Measurements from ENCODE around the gene LHX1. TPM values are rescaled to one million over a fixed set of nuclear protein-coding genes. Genes with fewer than 3 reads are reported as not detected.

The LHX1 gene
- total and polyA plus RNA-seq, 2 of the 8 experiments (the other 6 are each of a cell fraction or from before 2014, with no cell fraction given), result 0.26 to 0.93 TPM

- Histone ChIP-seq H2BK20ac (ENCODE audit: low read length) (0 out of 2 replicates have a peak overlapping the region, but pooled peaks have one; percentile 25), H3K79me2 (ENCODE audit: control insufficient read depth in 1 of 2, insufficient read depth in 2 of 2, low read length in 2 of 2) (no peaks in the 10 kb centered on the region), H4K5ac (ENCODE audit: insufficient read length, low read depth, low read length) (no peak overlapping the region), H2AFZ (ENCODE audit: low read length) (no peak overlapping the region), H3K9me3 (ENCODE audit: insufficient read depth in 2 of 2, low read depth in 1 of 2, low read length in 1 of 2) (no peaks in the 10 kb centered on the region), H3K56ac (replicated peaks; ENCODE audit: insufficient read length, low read depth, low read length) (no peak overlapping the region), H3K36me3 (ENCODE audit: control insufficient read depth in 2 of 4, insufficient read depth in 4 of 4, low read length in 3 of 4) (no peaks in the 10 kb centered on the region), H2BK15ac (ENCODE audit: low read length) (0 out of 2 replicates have a peak overlapping the region, but pooled peaks have one; percentile 13), H3K14ac (ENCODE audit: insufficient read length) (no peak overlapping the region), H4K91ac (replicated peaks; ENCODE audit: insufficient read length, low read length) (no peak overlapping the region), H3K23me2 (ENCODE audit: low read depth, low read length) (peaks cover 3% of the 10 kb centered on the region; the same call in 1 of the 2 replicates), H3K27ac (ENCODE audit: low read depth, low read length) (no peak overlapping the region), H2AK5ac (ENCODE audit: low read depth, low read length) (no peak overlapping the region), H3K27me3 (replicated peaks in 1 of 4; ENCODE audit: control insufficient read depth in 3 of 4, extremely low read depth in 1 of 4, insufficient read depth in 3 of 4, low read length in 3 of 4) (no peaks in the 10 kb centered on the region), H4K8ac (ENCODE audit: extremely low read depth, insufficient read depth, low read length) (peak overlapping the region; percentile 85; the same call in 1 of the 2 replicates), H3K23ac (ENCODE audit: insufficient read length) (no peak overlapping the region), H2BK5ac (ENCODE audit: low read depth, low read length) (no peak overlapping the region), H3K4me3 (ENCODE audit: extremely low read depth in 1 of 4, insufficient read depth in 2 of 4, low read depth in 3 of 4, low read length in 4 of 4) (no peak overlapping the region), H2BK12ac (ENCODE audit: low read depth, low read length) (peak overlapping the region; percentile 2; the same call in 1 of the 2 replicates), H3K4me1 (replicated peaks in 1 of 4; ENCODE audit: control insufficient read depth in 3 of 4, insufficient read depth in 4 of 4, low read length in 3 of 4) (peaks cover 0 to 9% (median 2%) of the 10 kb centered on the region in 4 experiments; a peak in 4 of 7 replicates), H3K9ac (replicated peaks in 1 of 4; ENCODE audit: extremely low read depth in 1 of 4, low read depth in 3 of 4, low read length in 3 of 4) (no peak overlapping the region; a peak in 1 of 7 replicates), H3K18ac (ENCODE audit: extremely low read depth, low read length) (no peak overlapping the region), H3K4ac (replicated peaks; ENCODE audit: insufficient read length, low read depth, low read length) (no peak overlapping the region), H3K4me2 (ENCODE audit: insufficient read depth in 1 of 2, low read depth in 2 of 2, low read length in 2 of 2) (no peak overlapping the region), H2BK120ac (replicated peaks; ENCODE audit: low read depth, low read length) (no peak overlapping the region), H3K79me1 (ENCODE audit: low read depth, low read length) (no peaks in the 10 kb centered on the region), H4K20me1 (replicated peaks in 1 of 2; ENCODE audit: control insufficient read depth in 1 of 2, insufficient read depth in 2 of 2, low read length in 2 of 2) (no peaks in the 10 kb centered on the region)
- no peak for FAIRE-seq
- WGBS, 2 experiments (ENCODE audit: extremely low coverage in 1 of 2, insufficient coverage in 1 of 2, insufficient read length in 1 of 2, insufficient replicate concordance in 2 of 2, low coverage in 1 of 2, low lambda C conversion rate in 2 of 2, missing lambda C conversion rate in 1 of 2), result 73% methylated on average over 14 of the region's 14 CpGs; no CpG with 5 or more reads in 1 of the 2 experiments
- peak in 1 of 2 experiments; percentile 64 for DNase-seq (ENCODE audit: low read depth in 1 of 2, low spot score in 2 of 2)
- ChIA-PET POLR2A (ENCODE audit: partially characterized antibody) (interaction anchor here (1.1 to 1.7 kb wide), 2 partner anchors 18 to 20 kb away, joined by 3 to 4 read pairs; no protein-coding TSS in a partner anchor), CTCF (ENCODE audit: partially characterized antibody) (interaction anchor here (0.9 to 1.1 kb wide), 2 partner anchors 37 kb away, joined by 3 to 4 read pairs; no protein-coding TSS in a partner anchor)
- TF ChIP-seq MAFK (IDR thresholded peaks at IDR 0.05; ENCODE audit: low read depth, low read length) (no peak), RFX5 (IDR thresholded peaks at IDR 0.05; ENCODE audit: borderline replicate concordance, low read depth, low read length) (no peak), ATF3 (IDR thresholded peaks at IDR 0.05; ENCODE audit: insufficient read depth, low read depth, low read length) (no peak), SRF (IDR thresholded peaks at IDR 0.05; ENCODE audit: low read depth, low read length) (no peak), HDAC6 (IDR thresholded peaks at IDR 0.05; ENCODE audit: low read depth, low read length) (no peak), USF2 (IDR thresholded peaks at IDR 0.05; ENCODE audit: low read length) (peak; percentile 10; the same call in 1 of the 2 replicates), SP4 (IDR thresholded peaks at IDR 0.05; ENCODE audit: low read length) (no peak), GABPA (IDR thresholded peaks at IDR 0.05; ENCODE audit: borderline replicate concordance, insufficient read depth, low read length) (no peak), SP2 (IDR thresholded peaks at IDR 0.05; ENCODE audit: low read length) (no peak), CHD2 (IDR thresholded peaks at IDR 0.05; ENCODE audit: low read length) (no peak), JUN (IDR thresholded peaks at IDR 0.05; ENCODE audit: low read depth, low read length) (0 out of 2 replicates have a peak, but pooled peaks have one; percentile 32), JUND (IDR thresholded peaks at IDR 0.05; ENCODE audit: low read length) (peak; percentile 69; the same call in 1 of the 2 replicates)
These were observed 35.8 kb upstream of the LHX1 start for GRCh38 chr17:36901506-36901905.

Data from H1 (cell line).